Prostate gland (tissue), 2 donors: ENCODE data around the gene SORBS1.

Source experiments
- POLR2A ChIP-seq: fragments of 450-650 bp; IDR thresholded peaks from one replicate; pipeline ENCODE4 v1.6.1; 2016; ENCODE audit warnings: antibody characterized with exemption, mild to moderate bottlenecking
- POLR2AphosphoS5 ChIP-seq: sonication (generic); formaldehyde crosslinking; IDR thresholded peaks from one replicate; pipeline ENCODE4 v1.6.1; 2017; ENCODE audit warnings: antibody characterized with exemption
- TF ChIP-seq, protein P1 (sequence below), 4 experiments: fragments of 200-600 bp in 2 of 4; fragments of 450-650 bp in 2 of 4; sonication (generic) in 2 of 4; IDR thresholded peaks; 1 replicate in 3 of 4; 2 replicates in 1 of 4; pipeline ENCODE4 v1.5.1; 2016 to 2019; ENCODE audit warnings: antibody characterized with exemption in 4 of 4, mild to moderate bottlenecking in 2 of 4, moderate library complexity in 2 of 4

DNA sequence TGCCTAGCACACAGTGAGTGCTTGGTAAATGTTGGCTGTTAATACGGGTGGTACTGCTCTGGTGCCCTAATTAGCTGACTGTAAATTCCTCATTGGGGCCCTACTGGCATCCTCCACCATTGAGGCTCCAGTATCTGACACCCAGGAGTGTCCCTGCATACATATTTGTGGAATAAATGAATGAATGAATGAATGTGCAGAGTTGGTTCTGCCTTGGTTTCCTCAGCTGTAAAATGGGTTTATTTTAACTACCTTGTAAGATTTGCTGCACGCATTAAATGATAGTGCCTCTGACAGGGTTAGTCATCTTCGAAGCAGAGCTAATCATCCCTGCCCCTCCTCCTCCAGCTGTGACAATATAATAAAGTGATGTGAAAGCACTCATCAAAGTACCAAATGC, 49.6 kb upstream of the SORBS1 start:
- TF ChIP-seq, protein P1, sequence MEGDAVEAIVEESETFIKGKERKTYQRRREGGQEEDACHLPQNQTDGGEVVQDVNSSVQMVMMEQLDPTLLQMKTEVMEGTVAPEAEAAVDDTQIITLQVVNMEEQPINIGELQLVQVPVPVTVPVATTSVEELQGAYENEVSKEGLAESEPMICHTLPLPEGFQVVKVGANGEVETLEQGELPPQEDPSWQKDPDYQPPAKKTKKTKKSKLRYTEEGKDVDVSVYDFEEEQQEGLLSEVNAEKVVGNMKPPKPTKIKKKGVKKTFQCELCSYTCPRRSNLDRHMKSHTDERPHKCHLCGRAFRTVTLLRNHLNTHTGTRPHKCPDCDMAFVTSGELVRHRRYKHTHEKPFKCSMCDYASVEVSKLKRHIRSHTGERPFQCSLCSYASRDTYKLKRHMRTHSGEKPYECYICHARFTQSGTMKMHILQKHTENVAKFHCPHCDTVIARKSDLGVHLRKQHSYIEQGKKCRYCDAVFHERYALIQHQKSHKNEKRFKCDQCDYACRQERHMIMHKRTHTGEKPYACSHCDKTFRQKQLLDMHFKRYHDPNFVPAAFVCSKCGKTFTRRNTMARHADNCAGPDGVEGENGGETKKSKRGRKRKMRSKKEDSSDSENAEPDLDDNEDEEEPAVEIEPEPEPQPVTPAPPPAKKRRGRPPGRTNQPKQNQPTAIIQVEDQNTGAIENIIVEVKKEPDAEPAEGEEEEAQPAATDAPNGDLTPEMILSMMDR (IDR thresholded peaks at IDR 0.05): no peak
- TF ChIP-seq POLR2AphosphoS5 (no peak), POLR2A (no peak)
